Uterus (tissue), 2 donors: ENCODE results near the gene RBM7.

Source experiments
- CTCF ChIP-seq, 4 experiments: fragments of 200-600 bp in 2 of 4; fragments of 450-650 bp in 2 of 4; sonication (generic) in 2 of 4; IDR thresholded peaks; one replicate each; pipeline ENCODE4 v1.5.1; 2016 to 2019; ENCODE audit warnings: antibody characterized with exemption in 4 of 4, mild to moderate bottlenecking in 2 of 4, moderate library complexity in 1 of 4
- POLR2A ChIP-seq, 2 donors: fragments of 450-650 bp; IDR thresholded peaks; one replicate each; pipeline ENCODE4 v1.6.1; 2016; ENCODE audit warnings: antibody characterized with exemption in 2 of 2, mild to moderate bottlenecking in 1 of 2, moderate library complexity in 1 of 2

- no peak for TF ChIP-seq CTCF (IDR thresholded peaks at IDR 0.05)
- TF ChIP-seq POLR2A (IDR thresholded peaks at IDR 0.05) = no peak
These were observed 22.7 kb upstream of the RBM7 start for GRCh38 chr11:114377612-114378267.
